Activated CD4-positive, alpha-beta T cell treated with anti-CD3 and anti-CD28 coated beads, Interleukin-10, Interleukin-2, amounts not matched to agents 100 ng/mL and 50 ng/mL, durations not matched to agents 16 hours and 8 hours (primary cell): Measurements from ENCODE around the gene C5orf15.

Experiments
- DNase-seq: peaks from one replicate; pipeline ENCODE4 v3.0.0-alpha.2; 2020

The C5orf15 gene

GRCh38 chr5:133993185-133993936 lies 24.9 kb upstream of the C5orf15 start:
- no peak for DNase-seq

DNA sequence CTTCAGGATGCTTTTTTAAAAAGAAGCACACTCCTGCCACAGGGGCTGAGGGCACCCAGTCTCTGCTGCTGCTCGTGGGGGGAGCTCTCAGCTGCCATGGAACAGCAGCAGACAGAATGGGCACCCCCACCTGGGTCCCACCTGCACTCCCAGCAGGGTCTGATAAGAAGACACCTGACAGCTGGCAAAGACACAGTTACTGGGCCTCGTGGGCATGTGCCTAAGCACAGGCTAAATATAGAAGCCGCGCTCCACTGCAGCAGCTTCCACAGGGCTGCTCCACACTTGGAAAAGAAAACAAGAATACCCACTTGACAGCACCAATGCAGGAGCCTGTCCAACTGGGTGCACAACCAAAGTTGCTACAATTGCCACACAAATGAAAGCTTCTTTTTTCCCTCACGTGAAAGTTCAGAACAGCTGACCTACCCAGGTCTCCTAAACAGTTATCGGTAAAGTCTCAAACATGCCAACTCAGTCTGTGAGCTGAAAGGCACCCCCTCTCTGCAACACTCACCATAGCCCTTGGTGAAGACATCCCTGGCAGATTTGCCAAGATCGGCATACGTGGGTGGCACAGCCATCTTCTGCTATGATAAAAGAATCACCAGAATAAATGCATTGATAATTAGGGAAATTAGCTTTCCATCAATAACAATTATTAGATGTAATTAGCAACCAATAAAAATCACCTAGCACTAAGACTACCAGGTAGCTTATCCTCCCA lies 24.2 kb upstream of the C5orf15 start:
- DNase-seq: no peak

- no peak for DNase-seq
These were observed 22.9 kb upstream of the C5orf15 start for GRCh38 chr5:133991171-133991910.

DNA sequence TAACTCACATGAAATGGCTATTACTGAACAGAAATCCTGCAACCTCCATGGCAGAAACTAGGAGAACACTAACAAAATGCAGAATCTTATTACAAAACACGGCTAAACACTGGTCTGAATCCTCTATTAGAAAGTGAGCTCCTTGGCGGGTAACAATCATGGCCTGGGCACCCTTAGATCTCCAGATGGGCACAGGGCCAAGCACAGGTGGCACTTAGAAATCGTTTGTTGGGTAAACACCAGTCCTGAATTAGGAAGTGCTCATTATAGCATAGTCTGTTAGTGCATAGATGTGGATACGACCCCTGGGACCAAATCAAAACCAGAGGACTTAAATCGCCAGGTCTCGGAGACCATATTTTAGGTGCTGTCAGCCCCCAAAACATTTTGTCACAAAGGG lies 22.0 kb upstream of the C5orf15 start:
- DNase-seq: no peak

GRCh38 chr5:133985540-133986180 lies 17.2 kb upstream of the C5orf15 start:
- no peak for DNase-seq

- no peak for DNase-seq
These were observed 15.2 kb upstream of the C5orf15 start for GRCh38 chr5:133983674-133984073.

GRCh38 chr5:133981714-133982113 lies 13.3 kb upstream of the C5orf15 start:
- DNase-seq: no peak

DNA sequence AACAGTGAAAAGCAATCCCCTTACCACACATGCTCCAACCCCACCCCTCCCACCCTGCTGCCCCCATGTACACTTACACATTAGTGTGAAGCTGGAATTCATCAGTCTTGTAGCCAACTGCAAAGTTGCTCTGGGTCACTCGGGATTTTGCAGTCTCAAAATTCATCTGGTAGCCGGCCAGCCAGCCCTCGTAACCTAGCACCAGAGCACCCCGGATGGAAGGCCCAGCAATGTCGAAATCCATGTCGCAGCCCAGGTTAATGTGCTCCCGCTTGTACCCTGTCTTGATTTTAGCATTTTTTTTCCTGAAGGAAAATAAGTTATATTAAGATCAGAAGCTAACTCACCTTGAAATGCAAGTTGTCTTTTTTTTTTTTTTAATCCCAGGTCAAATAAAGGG lies 12.2 kb upstream of the C5orf15 start:
- DNase-seq: no peak

- no peak for DNase-seq
These were observed 10.5 kb upstream of the C5orf15 start for GRCh38 chr5:133978943-133979342.

DNA sequence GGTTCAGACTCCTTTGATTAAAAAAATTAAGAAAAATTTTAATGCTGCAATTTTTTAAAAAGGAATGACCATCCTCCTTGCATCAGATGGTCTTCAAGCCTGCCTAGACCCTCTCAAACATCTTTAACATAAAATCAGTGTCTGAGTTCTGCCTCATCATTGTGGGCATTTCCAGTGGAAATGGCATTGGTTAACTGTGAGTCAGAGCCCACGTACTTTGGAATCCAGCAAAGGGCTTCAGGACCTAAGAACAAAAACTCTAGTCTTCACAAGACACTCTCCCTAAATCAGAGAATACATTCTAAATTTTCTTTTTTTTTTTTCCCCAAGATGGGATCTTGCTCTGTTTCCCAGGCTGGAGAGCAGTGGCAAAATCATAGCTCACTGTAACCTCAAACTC lies 9.4 kb upstream of the C5orf15 start:
- DNase-seq: no peak

- peak; percentile 48 for DNase-seq
These were observed 8.8 kb upstream of the C5orf15 start for GRCh38 chr5:133977161-133977787.

- DNase-seq: peak; percentile 33
These were observed 7.1 kb upstream of the C5orf15 start for GRCh38 chr5:133975546-133975945.

GRCh38 chr5:133974142-133974541 lies 5.7 kb upstream of the C5orf15 start:
- no peak for DNase-seq

DNA sequence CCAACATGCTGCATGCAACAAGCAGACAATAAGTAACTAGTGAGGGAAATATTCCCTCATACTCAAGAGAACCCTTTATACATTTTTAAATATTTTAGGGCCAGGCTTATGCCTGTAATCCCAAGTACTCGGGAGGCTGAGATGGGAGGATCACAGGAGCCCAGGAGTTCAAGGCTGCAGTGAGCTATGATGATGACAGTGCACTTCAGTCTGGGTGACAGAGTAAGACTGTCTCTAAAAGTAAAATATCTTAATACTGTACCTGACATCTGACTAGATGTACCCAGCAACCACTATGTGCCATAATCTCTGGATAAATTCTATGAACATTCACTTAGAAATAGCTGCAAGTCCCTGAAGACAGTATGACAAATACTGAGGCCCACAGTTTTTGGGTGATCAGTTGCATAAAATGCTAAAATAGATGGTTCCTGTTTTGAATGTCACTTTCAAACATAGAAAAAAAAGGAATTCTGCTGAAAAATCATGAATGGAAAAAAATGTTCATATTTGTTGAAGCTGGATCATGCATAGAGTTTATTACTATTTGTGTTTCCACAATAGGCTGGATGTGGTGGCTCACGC lies 2.0 kb upstream of the C5orf15 start:
- DNase-seq: no peak

DNA sequence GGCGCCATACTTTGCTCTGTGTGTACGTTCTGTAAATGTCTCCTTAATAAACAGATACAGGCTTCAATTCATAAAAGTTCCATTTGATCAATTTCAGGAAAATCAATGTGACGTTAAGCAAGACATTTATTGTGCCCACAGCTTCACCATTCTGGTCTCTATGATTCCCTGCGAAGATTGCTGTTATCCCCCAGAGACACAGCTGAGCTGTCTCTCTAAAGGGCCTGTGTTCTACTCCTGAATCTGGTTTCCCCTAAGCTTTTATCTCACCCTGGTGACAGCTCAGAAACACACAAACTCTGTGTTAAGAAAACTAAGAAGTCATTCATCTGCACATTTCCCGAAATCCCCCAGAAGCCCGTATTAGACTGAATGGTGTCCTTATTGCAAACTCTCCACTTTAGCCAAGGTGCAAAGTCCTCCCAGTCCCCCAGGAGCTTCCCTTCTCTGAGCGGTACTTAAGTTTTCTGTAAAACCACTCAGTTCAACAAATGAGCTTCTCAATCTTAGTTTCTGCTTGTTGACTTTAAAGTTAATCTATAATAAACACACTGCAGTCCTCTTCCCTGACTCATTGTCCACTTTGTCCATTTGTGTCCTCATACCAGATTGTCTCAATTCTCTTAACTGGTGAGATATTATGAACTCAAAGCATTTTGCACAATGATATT lies 1.4 kb upstream of the C5orf15 start:
- DNase-seq: no peak

GRCh38 chr5:133967698-133968203 lies 674 bp downstream of the C5orf15 start:
- DNase-seq: peak; percentile 14

GRCh38 chr5:133967124-133967523 lies 1.3 kb downstream of the C5orf15 start:
- no peak for DNase-seq

GRCh38 chr5:133966090-133966489 lies 2.3 kb downstream of the C5orf15 start:
- no peak for DNase-seq

DNA sequence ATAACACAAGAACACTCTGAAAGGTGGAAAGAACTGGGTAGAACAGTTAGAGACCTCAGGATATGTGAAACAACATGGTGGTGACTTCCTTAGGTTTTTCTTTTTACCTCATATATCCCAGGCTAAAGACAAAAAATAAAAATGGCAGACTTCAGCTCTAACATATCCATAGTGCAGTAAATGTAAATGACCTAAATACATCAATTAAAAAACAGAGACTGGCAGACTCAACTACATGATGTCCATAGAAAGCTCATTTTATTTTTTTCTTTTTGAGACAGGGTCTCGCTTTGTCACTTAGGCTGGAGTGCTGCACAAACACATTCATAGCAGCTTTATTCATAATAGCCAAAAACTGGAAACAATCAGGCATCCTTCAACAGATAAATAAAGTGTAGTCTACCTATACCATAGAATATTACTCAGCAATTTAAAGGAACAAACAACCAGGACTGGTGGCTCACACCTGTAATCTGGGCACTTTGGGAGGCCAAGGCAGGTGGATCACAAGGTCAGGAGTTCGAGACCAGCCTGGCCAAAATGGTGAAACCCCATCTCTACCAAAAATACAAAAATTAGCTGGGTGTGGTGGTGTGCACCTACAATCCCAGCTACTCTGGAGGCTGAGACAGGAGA lies 4.8 kb downstream of the C5orf15 start:
- no peak for DNase-seq

DNA sequence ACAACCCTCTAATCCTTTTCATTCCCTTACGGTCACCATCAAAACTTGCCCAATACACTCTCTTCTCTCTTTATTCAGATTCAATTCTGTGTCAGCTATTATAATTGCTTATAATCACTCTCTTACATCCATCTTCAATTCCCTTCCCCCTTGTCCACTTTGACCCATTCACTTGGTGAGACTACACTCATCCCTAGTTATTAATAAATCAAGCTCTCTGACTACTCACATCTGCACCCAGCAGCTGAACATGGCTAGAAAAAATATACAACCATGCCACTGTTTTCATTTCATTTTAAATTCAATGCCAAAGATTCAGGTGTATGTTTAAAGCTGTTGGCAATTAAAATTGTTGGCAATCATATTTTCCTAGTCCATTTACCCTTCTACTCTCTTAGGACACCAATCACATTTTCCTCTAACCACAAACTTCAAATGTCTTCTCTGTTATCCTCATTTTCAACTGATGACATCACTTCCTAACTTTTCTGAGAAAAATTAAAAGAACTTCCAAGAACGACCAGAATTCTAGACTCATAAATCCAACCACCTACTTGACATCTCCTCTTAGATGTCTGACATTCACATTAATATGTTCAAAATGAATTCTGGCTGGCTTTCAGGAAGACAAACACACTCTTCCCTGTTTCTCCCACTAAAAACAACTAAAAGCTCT lies 5.5 kb downstream of the C5orf15 start:
- DNase-seq: peak; percentile 41
